H9 (cell line): ENCODE results near the gene SUN1. TPM values are rescaled to one million over a fixed set of nuclear protein-coding genes. Genes with fewer than 3 reads are reported as not detected.

Experiments used
- DNase-seq: peaks from one replicate; pipeline ENCODE4 v3.0.0-alpha.2; 2017
- H2AFZ ChIP-seq: one replicate; pipeline ENCODE4 v1.6.1; 2013; ENCODE audit warnings: mild to moderate bottlenecking, low read length, control low read depth, moderate library complexity
- H2AK5ac ChIP-seq: 2 replicates; pipeline ENCODE4 v1.6.1; 2013; ENCODE audit warnings: low read length, control low read depth, mixed read lengths; ENCODE audit not compliant: insufficient read length
- H2BK120ac ChIP-seq: one replicate; pipeline ENCODE4 v1.6.1; 2013; ENCODE audit warnings: low read depth, mild to moderate bottlenecking, low read length, control low read depth, inconsistent platforms; ENCODE audit not compliant: poor library complexity, severe bottlenecking
- H2BK12ac ChIP-seq: 2 replicates; pipeline ENCODE4 v1.6.1; 2013; ENCODE audit warnings: low read length, control low read depth, mixed read lengths, low read depth; ENCODE audit not compliant: insufficient read length
- H2BK15ac ChIP-seq: 2 replicates; pipeline ENCODE4 v1.6.1; 2013; ENCODE audit warnings: low read depth, low read length, control low read depth
- H2BK20ac ChIP-seq: one replicate; pipeline ENCODE4 v1.6.1; 2013; ENCODE audit warnings: low read depth, mild to moderate bottlenecking, low read length, control low read depth, inconsistent platforms; ENCODE audit not compliant: poor library complexity, severe bottlenecking
- H2BK5ac ChIP-seq: 2 replicates; pipeline ENCODE4 v1.6.1; 2013; ENCODE audit warnings: low read length, control low read depth, mixed read lengths; ENCODE audit not compliant: insufficient read length
- H3K14ac ChIP-seq: 2 replicates; pipeline ENCODE4 v1.6.1; 2013; ENCODE audit warnings: low read length, control low read depth; ENCODE audit not compliant: insufficient read depth
- H3K18ac ChIP-seq: 2 replicates; pipeline ENCODE4 v1.6.1; 2013; ENCODE audit warnings: low read depth, mild to moderate bottlenecking, mixed read lengths, low read length, control low read depth; ENCODE audit not compliant: insufficient read length
- H3K23ac ChIP-seq: 2 replicates; pipeline ENCODE4 v1.6.1; 2013; ENCODE audit warnings: low read length, control low read depth, mixed read lengths, low read depth; ENCODE audit not compliant: insufficient read length
- H3K23me2 ChIP-seq: 2 replicates; pipeline ENCODE4 v1.6.1; 2013; ENCODE audit warnings: low read depth, mild to moderate bottlenecking, mixed read lengths, low read length, control low read depth; ENCODE audit not compliant: insufficient read length, poor library complexity, severe bottlenecking
- H3K27ac ChIP-seq: 2 replicates; pipeline ENCODE4 v1.5.1; 2013; ENCODE audit warnings: low read length, control low read depth, mixed read lengths, low read depth; ENCODE audit not compliant: insufficient read length
- H3K27me3 ChIP-seq: 2 replicates; pipeline ENCODE4 v1.6.1; 2013; ENCODE audit warnings: low read length, control low read depth, inconsistent platforms; ENCODE audit not compliant: insufficient read depth
- H3K4ac ChIP-seq: 2 replicates; pipeline ENCODE4 v1.6.1; 2013; ENCODE audit warnings: low read depth, mild to moderate bottlenecking, control low read depth, inconsistent platforms, low read length, moderate library complexity
- H3K4me1 ChIP-seq: 2 replicates; pipeline ENCODE4 v1.6.1; 2013; ENCODE audit warnings: low read length, control low read depth, inconsistent platforms; ENCODE audit not compliant: insufficient read depth
- H3K4me2 ChIP-seq: 2 replicates; pipeline ENCODE4 v1.6.1; 2013; ENCODE audit warnings: low read length, control low read depth, mixed read lengths; ENCODE audit not compliant: insufficient read length, insufficient read depth
- H3K56ac ChIP-seq: 2 replicates; pipeline ENCODE4 v1.6.1; 2013; ENCODE audit warnings: low read depth, mild to moderate bottlenecking, mixed read lengths, low read length, control low read depth; ENCODE audit not compliant: insufficient read length
- H3K79me1 ChIP-seq: 2 replicates; pipeline ENCODE4 v1.6.1; 2013; ENCODE audit warnings: low read depth, mild to moderate bottlenecking, moderate library complexity, low read length, control low read depth, inconsistent platforms; ENCODE audit not compliant: insufficient read depth, poor library complexity, severe bottlenecking
- H3K79me2 ChIP-seq: 2 replicates; pipeline ENCODE4 v1.6.1; 2013; ENCODE audit warnings: low read length, control low read depth, inconsistent platforms; ENCODE audit not compliant: insufficient read depth
- H3K9ac ChIP-seq: 2 replicates; pipeline ENCODE4 v1.6.1; 2013; ENCODE audit warnings: low read length, control low read depth, mixed read lengths; ENCODE audit not compliant: insufficient read length; ENCODE audit errors: extremely low read depth
- H3K9me3 ChIP-seq: one replicate; pipeline ENCODE4 v1.6.1; 2013; ENCODE audit warnings: low read depth, low read length, inconsistent platforms; ENCODE audit not compliant: control insufficient read depth
- H3T11ph ChIP-seq: one replicate; pipeline ENCODE4 v1.6.1; 2013; ENCODE audit warnings: mild to moderate bottlenecking, low read length, control low read depth, inconsistent platforms
- H4K20me1 ChIP-seq: one replicate; pipeline ENCODE4 v1.6.1; 2013; ENCODE audit not compliant: control insufficient read depth, insufficient read length, insufficient read depth
- H4K5ac ChIP-seq: 2 replicates; pipeline ENCODE4 v1.6.1; 2013; ENCODE audit warnings: low read depth, mild to moderate bottlenecking, mixed read lengths, low read length, control low read depth; ENCODE audit not compliant: insufficient read length
- H4K8ac ChIP-seq: replicated peaks from 2 replicates; pipeline ENCODE4 v1.6.1; 2013; ENCODE audit warnings: low read length, control low read depth, mixed read lengths, low read depth; ENCODE audit not compliant: insufficient read length
- H4K91ac ChIP-seq: 2 replicates; pipeline ENCODE4 v1.6.1; 2013; ENCODE audit warnings: low read depth, mild to moderate bottlenecking, moderate library complexity, mixed read lengths, low read length, control low read depth; ENCODE audit not compliant: insufficient read length
- H3K27ac Mint-ChIP-seq, 3 experiments: 2 replicates in 2 of 3; 3 replicates in 1 of 3; pipeline ENCODE4 v1.8.0; 2020 to 2021; ENCODE audit warnings: mixed read lengths in 3 of 3, mild to moderate bottlenecking in 1 of 3, moderate library complexity in 1 of 3
- H3K27me3 Mint-ChIP-seq: 2 replicates; pipeline ENCODE4 v1.8.0; 2021; ENCODE audit warnings: low read depth, mild to moderate bottlenecking, moderate library complexity, mixed read lengths
- H3K36me3 Mint-ChIP-seq, 3 experiments: 2 replicates in 2 of 3; 3 replicates in 1 of 3; pipeline ENCODE4 v1.8.0; 2020 to 2021; ENCODE audit warnings: low read depth in 3 of 3, mixed read lengths in 3 of 3; ENCODE audit not compliant: insufficient read depth in 1 of 3
- H3K4me1 Mint-ChIP-seq, 2 experiments: 2 replicates each; pipeline ENCODE4 v1.8.0; 2020; ENCODE audit warnings: mixed read lengths in 2 of 2
- H3K4me3 Mint-ChIP-seq, 2 experiments: 2 replicates in 1 of 2; 3 replicates in 1 of 2; pipeline ENCODE4 v1.8.0; 2020 to 2021; ENCODE audit warnings: mild to moderate bottlenecking in 2 of 2, mixed read lengths in 2 of 2, moderate library complexity in 1 of 2
- H3K9me3 Mint-ChIP-seq, 2 experiments: 2 replicates in 1 of 2; 3 replicates in 1 of 2; pipeline ENCODE4 v1.8.0; 2020; ENCODE audit warnings: mild to moderate bottlenecking in 2 of 2, mixed read lengths in 2 of 2, moderate library complexity in 1 of 2
- WGBS: extraction: QIAGEN DNeasy Blood & Tissue Kit; methylation state at CpG from one replicate; pipeline ENCODE4 v1.1.7; 2013; ENCODE audit warnings: missing lambda C conversion rate, low lambda C conversion rate, mixed read lengths; ENCODE audit not compliant: insufficient read length; ENCODE audit errors: extremely low coverage; 5-methylcytosine and 5-hydroxymethylcytosine counted together
- total RNA-seq: library from RNA; stranded (reverse); gene quantifications from 2 replicates; pipeline ENCODE4 v1.2.1, GENCODE V29; 2021
- TF ChIP-seq, protein P1 (sequence below): fragments of 200-600 bp; sonication (generic); conservative IDR thresholded peaks from 3 replicates; pipeline ENCODE4 v1.8.0; 2021; ENCODE audit warnings: antibody characterized with exemption, mild to moderate bottlenecking

Gene SUN1
- total RNA-seq, 1 experiment from 2014 or later, result 118 TPM

DNA sequence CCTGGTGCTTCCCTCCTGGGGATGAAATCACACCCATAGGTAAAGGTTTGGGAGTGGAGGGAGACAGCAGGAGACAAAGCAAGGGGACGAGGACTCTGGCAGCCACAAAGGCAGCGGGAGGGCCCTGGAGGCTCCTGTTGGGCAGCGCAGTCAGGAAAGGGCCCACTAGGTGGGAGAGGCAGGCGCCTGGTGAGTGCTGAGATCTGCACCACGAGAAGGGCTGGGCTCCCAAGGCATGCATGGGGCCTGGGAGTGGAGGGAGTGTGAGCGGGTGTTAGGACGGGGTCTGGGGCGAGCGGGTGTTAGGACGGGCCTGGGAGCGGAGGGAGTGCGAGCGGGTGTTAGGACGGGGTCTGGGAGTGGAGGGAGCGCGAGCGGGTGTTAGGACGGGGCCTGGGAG is 57.1 kb downstream of the SUN1 start:
- Histone ChIP-seq H3K27me3 (no peaks in the 10 kb centered on the region), H3K23ac (no peak overlapping the region), H3K4me1 (no peaks in the 10 kb centered on the region), H3K79me1 (peaks cover 6% of the 10 kb centered on the region), H4K8ac (no peak overlapping the region), H2BK120ac (no peak overlapping the region), H3K23me2 (no peaks in the 10 kb centered on the region), H3T11ph (no peak overlapping the region), H3K56ac (no peak overlapping the region), H2BK15ac (no peak overlapping the region), H3K4me2 (peak overlapping the region; percentile 20), H2BK5ac (no peak overlapping the region), H4K20me1 (peaks cover 3% of the 10 kb centered on the region), H3K9me3 (no peaks in the 10 kb centered on the region), H4K91ac (no peak overlapping the region), H4K5ac (no peak overlapping the region), H3K27ac (no peak overlapping the region), H3K9ac (peak overlapping the region; percentile 13), H2BK12ac (no peak overlapping the region), H2AFZ (no peak overlapping the region), H3K14ac (no peak overlapping the region), H3K79me2 (peaks cover 8% of the 10 kb centered on the region; the same call in 1 of the 2 replicates), H3K18ac (no peak overlapping the region), H2BK20ac (no peak overlapping the region), H3K4ac (no peak overlapping the region), H2AK5ac (no peak overlapping the region)
- TF ChIP-seq, protein P1, sequence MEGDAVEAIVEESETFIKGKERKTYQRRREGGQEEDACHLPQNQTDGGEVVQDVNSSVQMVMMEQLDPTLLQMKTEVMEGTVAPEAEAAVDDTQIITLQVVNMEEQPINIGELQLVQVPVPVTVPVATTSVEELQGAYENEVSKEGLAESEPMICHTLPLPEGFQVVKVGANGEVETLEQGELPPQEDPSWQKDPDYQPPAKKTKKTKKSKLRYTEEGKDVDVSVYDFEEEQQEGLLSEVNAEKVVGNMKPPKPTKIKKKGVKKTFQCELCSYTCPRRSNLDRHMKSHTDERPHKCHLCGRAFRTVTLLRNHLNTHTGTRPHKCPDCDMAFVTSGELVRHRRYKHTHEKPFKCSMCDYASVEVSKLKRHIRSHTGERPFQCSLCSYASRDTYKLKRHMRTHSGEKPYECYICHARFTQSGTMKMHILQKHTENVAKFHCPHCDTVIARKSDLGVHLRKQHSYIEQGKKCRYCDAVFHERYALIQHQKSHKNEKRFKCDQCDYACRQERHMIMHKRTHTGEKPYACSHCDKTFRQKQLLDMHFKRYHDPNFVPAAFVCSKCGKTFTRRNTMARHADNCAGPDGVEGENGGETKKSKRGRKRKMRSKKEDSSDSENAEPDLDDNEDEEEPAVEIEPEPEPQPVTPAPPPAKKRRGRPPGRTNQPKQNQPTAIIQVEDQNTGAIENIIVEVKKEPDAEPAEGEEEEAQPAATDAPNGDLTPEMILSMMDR, result no peak
- no peak overlapping the region for H3K4me3 Mint-ChIP-seq
- no peak for DNase-seq
- WGBS, result no CpG with 5 or more reads among the region's 18 CpGs
- H3K36me3 Mint-ChIP-seq, result peaks cover 38 to 66% (median 53%) of the 10 kb centered on the region in 3 experiments
- H3K4me1 Mint-ChIP-seq, result peaks cover 2 to 4% of the 10 kb centered on the region in 2 experiments; a peak in 1 of 4 replicates
- H3K9me3 Mint-ChIP-seq, result no peaks in the 10 kb centered on the region
- H3K27ac Mint-ChIP-seq, result peak overlapping the region in 2 of 3 experiments; percentile 58 to 75; a peak in 2 of 7 replicates
- H3K27me3 Mint-ChIP-seq, result peaks cover 1% of the 10 kb centered on the region; the same call in 1 of the 2 replicates
